ENCODE measurements around the gene BAD. TPM values are rescaled to one million over a fixed set of nuclear protein-coding genes. Genes with fewer than 3 reads are reported as not detected.

Gene BAD
- total and polyA plus RNA-seq, 2 of the 13 experiments (the other 11 are each of a cell fraction or from before 2014, with no cell fraction given): 17.9 to 28.5 TPM

DNA sequence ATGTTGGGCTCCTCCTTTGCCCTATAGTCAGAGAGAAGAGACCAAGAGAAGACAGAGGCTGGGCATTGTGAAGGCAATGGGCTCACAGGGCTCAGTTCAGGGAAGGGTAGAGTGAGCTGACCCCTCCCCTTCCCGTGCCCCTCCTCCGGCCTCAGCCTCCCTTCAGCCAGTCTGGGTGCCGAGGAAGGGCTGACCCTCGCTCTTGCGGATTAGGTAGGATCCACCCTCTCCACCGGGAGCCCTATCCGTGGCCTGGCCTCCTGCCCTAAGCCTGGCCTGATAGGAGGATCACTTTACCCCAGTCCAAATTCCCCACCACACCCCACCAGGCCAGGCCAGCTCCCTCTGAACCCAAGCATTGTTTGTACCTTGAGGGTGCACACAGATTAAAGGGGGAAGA, 35.9 kb downstream of the BAD start:
- Histone ChIP-seq H3K9me3 (ENCODE audit: low read length) (no peaks in the 10 kb centered on the region), H3K27me3 (ENCODE audit: control insufficient read depth in 1 of 2, insufficient read depth in 2 of 2, low read length in 2 of 2) (no peaks in the 10 kb centered on the region; a peak in 1 of 5 replicates), H3K27ac (ENCODE audit: extremely low read length, insufficient read depth, low read length) (no peak overlapping the region), H3K36me3 (replicated peaks in 1 of 2; ENCODE audit: control insufficient read depth in 1 of 2, insufficient read depth in 2 of 2, low read length in 2 of 2) (peaks cover 0 to 7% of the 10 kb centered on the region in 2 experiments; a peak in 2 of 5 replicates), H2AFZ (ENCODE audit: low read length) (no peak overlapping the region), H3K4me2 (ENCODE audit: low read depth, low read length) (peak overlapping the region; percentile 100), H3K4me1 (ENCODE audit: insufficient read depth, low read length) (peaks cover 66% of the 10 kb centered on the region), H4K20me1 (ENCODE audit: insufficient read depth, low read length) (no peaks in the 10 kb centered on the region), H3K9ac (ENCODE audit: insufficient read depth, low read depth, low read length) (peak overlapping the region; percentile 81), H3K4me3 (replicated peaks in 1 of 3; ENCODE audit: insufficient read depth in 1 of 3, low read depth in 2 of 3, low read length in 3 of 3) (peak overlapping the region; percentile 13 to 89 (median 84); a peak in 3 of 6 replicates), H3K79me2 (ENCODE audit: insufficient read depth, low read length) (peaks cover 20% of the 10 kb centered on the region)
- TF ChIP-seq ZNF598 (CRISPR knock-in tag; IDR thresholded peaks at IDR 0.05; ENCODE audit: borderline replicate concordance) (0 out of 2 replicates have a peak, but pooled peaks have one; percentile 46), ZNF629 (CRISPR knock-in tag; conservative IDR thresholded peaks at IDR 0.05) (peak; percentile 80), ZNF788 (CRISPR knock-in tag; IDR thresholded peaks at IDR 0.05; ENCODE audit: borderline replicate concordance) (peak; percentile 40; the same call in 1 of the 2 replicates), ZFP41 (CRISPR knock-in tag; IDR thresholded peaks at IDR 0.05; ENCODE audit: borderline replicate concordance) (no peak), LCORL (IDR thresholded peaks at IDR 0.05) (no peak), LCORL (CRISPR knock-in tag; IDR thresholded peaks at IDR 0.05) (no peak), NR2F6 (IDR thresholded peaks at IDR 0.05) (peak; percentile 12; the same call in 1 of the 2 replicates), NR2F6 (CRISPR knock-in tag; IDR thresholded peaks at IDR 0.05) (no peak)
- TF ChIP-seq, protein P1, sequence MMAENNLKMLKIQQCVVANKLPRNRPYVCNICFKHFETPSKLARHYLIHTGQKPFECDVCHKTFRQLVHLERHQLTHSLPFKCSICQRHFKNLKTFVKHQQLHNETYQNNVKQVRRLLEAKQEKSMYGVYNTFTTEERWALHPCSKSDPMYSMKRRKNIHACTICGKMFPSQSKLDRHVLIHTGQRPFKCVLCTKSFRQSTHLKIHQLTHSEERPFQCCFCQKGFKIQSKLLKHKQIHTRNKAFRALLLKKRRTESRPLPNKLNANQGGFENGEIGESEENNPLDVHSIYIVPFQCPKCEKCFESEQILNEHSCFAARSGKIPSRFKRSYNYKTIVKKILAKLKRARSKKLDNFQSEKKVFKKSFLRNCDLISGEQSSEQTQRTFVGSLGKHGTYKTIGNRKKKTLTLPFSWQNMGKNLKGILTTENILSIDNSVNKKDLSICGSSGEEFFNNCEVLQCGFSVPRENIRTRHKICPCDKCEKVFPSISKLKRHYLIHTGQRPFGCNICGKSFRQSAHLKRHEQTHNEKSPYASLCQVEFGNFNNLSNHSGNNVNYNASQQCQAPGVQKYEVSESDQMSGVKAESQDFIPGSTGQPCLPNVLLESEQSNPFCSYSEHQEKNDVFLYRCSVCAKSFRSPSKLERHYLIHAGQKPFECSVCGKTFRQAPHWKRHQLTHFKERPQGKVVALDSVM (CRISPR knock-in tag; IDR thresholded peaks at IDR 0.05): 0 out of 2 replicates have a peak, but pooled peaks have one; percentile 17
- POLR2A ChIA-PET: interaction anchor here (1.4 to 8.3 kb wide), 2 partner anchors 21 to 69 kb away, joined by 3 to 113 read pairs; partner anchors contain the start of genes PRDX5 and TRMT112
- in situ Hi-C loops (cut with HindIII; ENCODE audit: extremely low pct_ligation_motif_present, low pct_unique_long_range_greater_than_20kb): no loop called here
- no peak for ATAC-seq
- 0% methylated on average over 1 of the region's 7 CpGs for WGBS (ENCODE audit: low lambda C conversion rate)
- CTCF ChIA-PET (ENCODE audit: low intra/inter-chr PET ratio, low total read pairs): no interaction called here
- no TSS peak for BruUV-seq (replicated peaks)
- intact Hi-C loops (cut with micrococcal nuclease; ENCODE audit: unreplicated experiment): loop anchor here (5.0 kb wide), 1 partner anchor 54 kb away; the partner anchor contains the start of gene CATSPERZ
- DNase-seq (ENCODE audit: low spot score): no peak
- no peak for FAIRE-seq
